OCI-LY7 (cell line): ENCODE results near the gene COL1A2. TPM values are rescaled to one million over a fixed set of nuclear protein-coding genes. Genes with fewer than 3 reads are reported as not detected.

ENCODE experiments used
- BruUV-seq: library from RNA; stranded (reverse); fragments of 400-500 nt; replicated peaks from 2 replicates; lab custom pipeline; 2021; lab: Mats Ljungman, UMichigan
- CTCF ChIA-PET: fragments of 300-600 bp; sonication (Branson Sonifier 250); formaldehyde crosslinking; loops from one replicate; lab custom pipeline; 2022; ENCODE audit warnings: antibody characterized with exemption; ENCODE audit not compliant: unreplicated experiment; lab: Charles Lee
- POLR2A ChIA-PET: fragments of 300-600 bp; sonication (Branson Sonifier 250); formaldehyde crosslinking; loops from one replicate; lab custom pipeline; 2022; ENCODE audit warnings: antibody characterized with exemption; lab: Charles Lee
- DNase-seq: peaks from one replicate; pipeline ENCODE4 v3.0.0-alpha.2; 2015; ENCODE audit warnings: low spot score
- H2AFZ ChIP-seq: fragments of 200-600 bp; sonication (generic), shearing (Covaris generic); 2 replicates; pipeline ENCODE4 v1.6.1; 2014; ENCODE audit warnings: mild to moderate bottlenecking, antibody characterized with exemption, low read length, moderate library complexity
- H3K27ac ChIP-seq: fragments of 200-600 bp; sonication (generic); 2 replicates; pipeline ENCODE4 v1.5.1; 2014; ENCODE audit warnings: mixed run types, low read depth, mild to moderate bottlenecking, moderate library complexity, low read length, inconsistent platforms; ENCODE audit not compliant: poor library complexity, severe bottlenecking
- H3K36me3 ChIP-seq: fragments of 200-600 bp; sonication (generic); 2 replicates; pipeline ENCODE4 v1.6.1; 2014; ENCODE audit warnings: mild to moderate bottlenecking, antibody characterized with exemption, low read length, moderate library complexity, mixed read lengths; ENCODE audit not compliant: insufficient read depth
- H3K4me1 ChIP-seq: fragments of 200-600 bp; sonication (generic); 2 replicates; pipeline ENCODE4 v1.5.1; 2014; ENCODE audit warnings: mild to moderate bottlenecking, low read length; ENCODE audit not compliant: insufficient read depth, poor library complexity, severe bottlenecking
- H3K4me2 ChIP-seq: fragments of 200-600 bp; sonication (generic); 2 replicates; pipeline ENCODE4 v1.6.1; 2014; ENCODE audit warnings: mild to moderate bottlenecking, low read length
- H3K4me3 ChIP-seq: fragments of 200-600 bp; sonication (generic); 2 replicates; pipeline ENCODE4 v1.5.1; 2014; ENCODE audit warnings: mild to moderate bottlenecking, low read depth, low read length; ENCODE audit not compliant: poor library complexity, severe bottlenecking
- H3K79me2 ChIP-seq: fragments of 200-600 bp; sonication (generic); 2 replicates; pipeline ENCODE4 v1.6.1; 2016; ENCODE audit warnings: low read depth, mild to moderate bottlenecking, low read length, moderate library complexity, mixed read lengths; ENCODE audit not compliant: insufficient read depth
- H3K9me2 ChIP-seq: fragments of 200-600 bp; sonication (generic); 2 replicates; pipeline ENCODE4 v1.6.1; 2016; ENCODE audit warnings: mild to moderate bottlenecking, low read length, mixed read lengths; ENCODE audit not compliant: insufficient read depth
- H3K9me3 ChIP-seq: fragments of 200-600 bp; sonication (generic); 2 replicates; pipeline ENCODE4 v1.6.1; 2014; ENCODE audit warnings: mild to moderate bottlenecking, mixed run types, low read length, mixed read lengths
- H4K20me1 ChIP-seq: fragments of 200-600 bp; sonication (generic); 2 replicates; pipeline ENCODE4 v1.6.1; 2014; ENCODE audit warnings: mild to moderate bottlenecking, antibody characterized with exemption, low read length, moderate library complexity, mixed read lengths; ENCODE audit not compliant: insufficient read depth
- CTCF ChIP-seq: fragments of 200-600 bp; sonication (generic); conservative IDR thresholded peaks from 2 replicates; pipeline ENCODE4 v1.5.1; 2014; ENCODE audit warnings: mild to moderate bottlenecking, antibody characterized with exemption, low read length, moderate library complexity, mixed read lengths
- EZH2phosphoT487 ChIP-seq: fragments of 200-600 bp; sonication (generic); IDR thresholded peaks from 2 replicates; pipeline ENCODE4 v1.6.1; 2018; ENCODE audit warnings: low read depth, borderline replicate concordance, mild to moderate bottlenecking, mixed run types, antibody characterized with exemption, low read length, moderate library complexity, mixed read lengths
- intact Hi-C: fragments of 100-400 bp; cut with micrococcal nuclease; formaldehyde crosslinking; loops from one replicate; pipeline ENCODE4 v1.10.0; 2022; ENCODE audit not compliant: unreplicated experiment
- total RNA-seq, 2 experiments: library from RNA; depleted of rRNA in 1 of 2; stranded (reverse); fragments of >200 nt in 1 of 2; shearing (Covaris generic) in 1 of 2; gene quantifications; 2 replicates each; pipeline ENCODE4 v1.2.3, GENCODE V29; 2014 to 2022

The COL1A2 gene
- total RNA-seq, 2 experiments from 2014 or later: not detected

DNA sequence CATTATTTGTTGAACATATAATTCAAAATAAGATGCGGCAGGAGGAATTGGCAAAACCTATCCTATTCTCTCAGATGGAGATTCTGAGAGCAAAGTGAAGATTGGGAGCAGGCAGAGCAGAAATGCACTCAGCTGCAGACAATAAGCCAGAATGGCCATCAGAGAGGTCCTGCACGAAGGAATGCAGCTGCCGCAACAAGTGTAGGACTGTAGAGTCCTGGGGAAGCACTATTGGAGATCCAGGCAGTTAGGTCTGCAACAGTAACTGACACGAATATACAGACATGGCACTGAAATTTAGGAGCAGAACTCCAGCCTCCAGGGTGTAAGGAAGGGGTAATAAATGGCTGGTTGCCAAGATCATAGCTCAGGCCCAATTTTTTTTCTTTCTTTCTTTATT, 10.4 kb upstream of the COL1A2 start:
- no peak overlapping the region for H2AFZ ChIP-seq
- BruUV-seq: no TSS peak
- ChIA-PET CTCF (no interaction called here), POLR2A (interaction anchor here (0.6 kb wide), 1 partner anchor 20 kb away, joined by 3 read pairs; no protein-coding TSS in a partner anchor)
- intact Hi-C loops: no loop called here
- H3K4me3 ChIP-seq: no peak overlapping the region
- H3K4me2 ChIP-seq: no peak overlapping the region
- H3K9me3 ChIP-seq: no peaks in the 10 kb centered on the region
- no peak for DNase-seq
- H4K20me1 ChIP-seq: no peaks in the 10 kb centered on the region
- no peaks in the 10 kb centered on the region for H3K4me1 ChIP-seq
- H3K27ac ChIP-seq: no peak overlapping the region
- TF ChIP-seq EZH2phosphoT487: no peak
- no peak for TF ChIP-seq CTCF
- H3K9me2 ChIP-seq: no peaks in the 10 kb centered on the region
- H3K79me2 ChIP-seq: no peaks in the 10 kb centered on the region
- no peaks in the 10 kb centered on the region for H3K36me3 ChIP-seq

DNA sequence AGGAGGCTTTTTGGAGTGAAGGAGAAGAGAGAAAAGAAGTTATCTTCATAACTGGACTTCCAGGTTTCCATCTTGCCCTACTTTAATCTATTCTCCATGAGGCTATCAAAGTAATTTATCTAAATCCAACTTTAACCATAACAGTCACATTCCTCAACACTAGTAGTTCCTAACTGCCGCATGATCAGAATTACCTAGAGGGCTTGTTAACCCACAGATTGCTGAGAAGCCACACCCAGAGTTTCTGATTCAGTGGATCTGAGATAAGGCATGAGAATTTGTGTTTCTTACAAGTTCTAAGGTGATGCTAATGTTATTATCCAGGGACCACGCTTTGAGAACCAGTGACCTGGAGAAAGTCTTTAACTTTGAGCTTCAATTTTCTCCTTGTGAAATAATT, 8.3 kb upstream of the COL1A2 start:
- Histone ChIP-seq H3K9me2 (no peaks in the 10 kb centered on the region), H2AFZ (no peak overlapping the region), H3K27ac (no peak overlapping the region), H3K4me1 (no peaks in the 10 kb centered on the region), H3K9me3 (no peaks in the 10 kb centered on the region), H3K4me3 (no peak overlapping the region), H3K36me3 (no peaks in the 10 kb centered on the region), H4K20me1 (no peaks in the 10 kb centered on the region), H3K79me2 (no peaks in the 10 kb centered on the region), H3K4me2 (no peak overlapping the region)
- no peak for DNase-seq
- intact Hi-C loops: no loop called here
- ChIA-PET CTCF (no interaction called here), POLR2A (no interaction called here)
- TF ChIP-seq EZH2phosphoT487 (no peak), CTCF (no peak)
- BruUV-seq: no TSS peak

DNA sequence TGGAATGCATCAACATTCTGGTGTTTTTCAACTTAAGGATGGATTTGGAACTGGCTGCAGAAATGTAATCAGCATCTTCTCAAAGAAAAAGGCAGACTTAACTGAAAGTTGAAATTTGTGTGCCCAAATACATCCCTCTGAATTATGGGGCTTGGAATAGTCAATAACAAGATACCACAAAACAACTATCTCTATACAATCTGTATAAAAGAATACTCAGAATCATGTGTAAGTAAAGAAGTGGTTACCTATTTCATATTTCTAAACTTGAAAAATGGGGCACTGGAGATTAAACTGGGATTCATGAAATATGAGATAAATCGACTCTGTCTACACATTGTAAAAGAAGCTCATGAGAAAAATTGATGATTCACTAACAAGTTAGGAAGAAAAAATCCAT, 6.2 kb upstream of the COL1A2 start:
- H3K79me2 ChIP-seq: no peaks in the 10 kb centered on the region
- no peak overlapping the region for H3K4me2 ChIP-seq
- H3K4me1 ChIP-seq: no peaks in the 10 kb centered on the region
- no peak overlapping the region for H3K27ac ChIP-seq
- ChIA-PET CTCF (no interaction called here), POLR2A (interaction anchor here (1.1 kb wide), 1 partner anchor 13 kb away, joined by 4 read pairs; no protein-coding TSS in a partner anchor)
- intact Hi-C loops: no loop called here
- H2AFZ ChIP-seq: no peak overlapping the region
- H3K9me2 ChIP-seq: no peaks in the 10 kb centered on the region
- H4K20me1 ChIP-seq: no peaks in the 10 kb centered on the region
- H3K4me3 ChIP-seq: no peak overlapping the region
- TF ChIP-seq EZH2phosphoT487 (no peak), CTCF (no peak)
- no peaks in the 10 kb centered on the region for H3K36me3 ChIP-seq
- no peak for DNase-seq
- BruUV-seq: no TSS peak
- H3K9me3 ChIP-seq: no peaks in the 10 kb centered on the region
